ENCODE results near the gene PLD3. TPM values are rescaled to one million over a fixed set of nuclear protein-coding genes. Genes with fewer than 3 reads are reported as not detected.

The PLD3 gene
- total and polyA plus RNA-seq, 2 donors (not counting 1 experiment from before 2014, with no cell fraction given): 208 to 230 TPM

GRCh38 chr19:40413291-40413845, 64.9 kb downstream of the PLD3 start, which contains the start of gene PRX:
Gene PRX (minus strand): TSS chr19:40413378. CDS start chr19:40407932, 5,446 bp downstream.
- H3K4me3 ChIP-seq (replicated peaks in 1 of 4; ENCODE audit: control extremely low read depth in 1 of 4, insufficient read depth in 1 of 4, low read depth in 3 of 4, low read length in 4 of 4): no peak within 1 kb of the TSS
- H4K20me1 ChIP-seq (ENCODE audit: control insufficient read depth, extremely low read depth, insufficient read depth, low read length): no peaks in the 10 kb centered on the region
- no peak for TF ChIP-seq CTCF (conservative IDR thresholded peaks at IDR 0.05 in 1 of 2, IDR thresholded peaks at IDR 0.05 in 1 of 2; ENCODE audit: low read depth in 1 of 2, low read length in 2 of 2)
- TF ChIP-seq EZH2 (IDR thresholded peaks at IDR 0.05; ENCODE audit: low read length, missing control alignments): no peak
- H3K4me1 ChIP-seq (ENCODE audit: control insufficient read depth, extremely low read depth, insufficient read depth, low read length): peaks cover 6% of the 10 kb centered on the region
- no peaks in the 10 kb centered on the region for H3K27me3 ChIP-seq (ENCODE audit: control insufficient read depth, insufficient read depth, low read length)
- H3K36me3 ChIP-seq (ENCODE audit: control insufficient read depth, insufficient read depth, low read length): no peaks in the 10 kb centered on the region
- no peak within 1 kb of the TSS for H2AFZ ChIP-seq (ENCODE audit: low read length)
- no peaks in the 10 kb centered on the region for H3K9me3 ChIP-seq (ENCODE audit: control insufficient read depth, insufficient read depth, low read depth, low read length)
- no peak within 1 kb of the TSS for H3K27ac ChIP-seq (ENCODE audit: insufficient read depth, low read length)
- no peak within 1 kb of the TSS for H3K9ac ChIP-seq (ENCODE audit: insufficient read depth, low read length)
- no peak for DNase-seq (ENCODE audit: low read depth in 2 of 2)
- H3K79me2 ChIP-seq (ENCODE audit: control insufficient read depth, insufficient read depth, low read length): no peaks in the 10 kb centered on the region
- H3K4me2 ChIP-seq (ENCODE audit: extremely low read depth, insufficient read depth, low read length): no peak within 1 kb of the TSS

DNA sequence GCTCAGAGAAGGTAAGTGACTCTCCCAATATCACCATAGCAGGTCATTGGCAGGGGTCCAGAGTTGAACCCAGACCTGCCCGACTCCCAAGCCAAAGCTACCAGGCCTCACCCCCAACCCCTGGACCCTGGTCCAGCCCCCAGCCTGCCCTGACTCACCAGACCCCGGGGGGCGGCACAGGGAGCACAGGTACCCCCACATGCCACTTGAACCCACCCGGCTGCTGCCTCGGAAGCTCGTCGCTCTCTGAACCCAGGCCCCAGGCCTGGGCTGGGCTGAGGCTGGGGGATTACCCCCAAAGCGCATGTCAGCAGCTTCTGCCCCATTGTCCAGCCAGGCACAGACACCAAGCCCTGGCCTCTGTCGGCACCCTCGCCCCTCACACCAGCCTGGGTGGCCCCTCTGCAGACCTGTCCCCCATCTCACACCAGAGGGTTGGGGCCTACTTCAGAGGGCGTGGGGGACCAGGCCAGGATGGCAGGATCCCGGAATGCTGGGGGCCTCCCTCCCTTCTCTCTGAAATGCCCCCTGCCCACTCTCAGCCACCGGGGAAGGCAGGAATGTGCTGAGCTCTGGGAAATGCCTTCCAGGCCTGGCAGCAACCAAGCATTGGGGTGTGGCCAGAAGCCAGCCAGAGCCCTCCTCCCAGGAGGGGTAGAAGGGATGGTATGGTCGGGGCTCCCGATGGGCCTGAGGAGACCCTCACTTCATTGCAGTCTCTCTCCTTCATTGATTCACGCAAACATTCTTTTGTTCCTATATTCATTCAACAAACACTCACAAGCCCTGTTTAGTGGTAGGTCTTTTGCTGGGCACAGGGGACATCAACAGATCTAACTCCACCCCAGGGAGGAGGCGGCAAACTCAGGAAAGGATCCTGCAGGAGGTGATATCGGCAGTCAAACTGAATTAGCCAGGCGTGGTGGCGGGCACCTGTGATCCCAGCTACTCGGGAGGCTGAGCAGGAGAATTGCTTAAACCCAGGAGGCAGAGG, 66.3 kb downstream of the PLD3 start:
- H3K4me1 ChIP-seq (ENCODE audit: control insufficient read depth, extremely low read depth, insufficient read depth, low read length): peaks cover 6% of the 10 kb centered on the region
- H3K36me3 ChIP-seq (ENCODE audit: control insufficient read depth, insufficient read depth, low read length): no peaks in the 10 kb centered on the region
- no peaks in the 10 kb centered on the region for H3K79me2 ChIP-seq (ENCODE audit: control insufficient read depth, insufficient read depth, low read length)
- H3K4me2 ChIP-seq (ENCODE audit: extremely low read depth, insufficient read depth, low read length): no peak overlapping the region
- H4K20me1 ChIP-seq (ENCODE audit: control insufficient read depth, extremely low read depth, insufficient read depth, low read length): no peaks in the 10 kb centered on the region
- TF ChIP-seq EZH2 (IDR thresholded peaks at IDR 0.05; ENCODE audit: low read length, missing control alignments): no peak
- no peak for TF ChIP-seq CTCF (conservative IDR thresholded peaks at IDR 0.05 in 1 of 2, IDR thresholded peaks at IDR 0.05 in 1 of 2; ENCODE audit: low read depth in 1 of 2, low read length in 2 of 2)
- H3K9ac ChIP-seq (ENCODE audit: insufficient read depth, low read length): no peak overlapping the region
- no peak for DNase-seq (ENCODE audit: low read depth in 2 of 2)
- H3K27ac ChIP-seq (ENCODE audit: insufficient read depth, low read length): no peak overlapping the region
- no peaks in the 10 kb centered on the region for H3K9me3 ChIP-seq (ENCODE audit: control insufficient read depth, insufficient read depth, low read depth, low read length)
- no peak overlapping the region for H2AFZ ChIP-seq (ENCODE audit: low read length)
- H3K4me3 ChIP-seq (replicated peaks in 1 of 4; ENCODE audit: control extremely low read depth in 1 of 4, insufficient read depth in 1 of 4, low read depth in 3 of 4, low read length in 4 of 4): no peak overlapping the region
- H3K27me3 ChIP-seq (ENCODE audit: control insufficient read depth, insufficient read depth, low read length): no peaks in the 10 kb centered on the region

GRCh38 chr19:40415768-40416167, 67.3 kb downstream of the PLD3 start:
- Histone ChIP-seq H4K20me1 (ENCODE audit: control insufficient read depth, extremely low read depth, insufficient read depth, low read length) (no peaks in the 10 kb centered on the region), H3K27ac (ENCODE audit: insufficient read depth, low read length) (no peak overlapping the region), H3K27me3 (ENCODE audit: control insufficient read depth, insufficient read depth, low read length) (no peaks in the 10 kb centered on the region), H3K79me2 (ENCODE audit: control insufficient read depth, insufficient read depth, low read length) (no peaks in the 10 kb centered on the region), H3K36me3 (ENCODE audit: control insufficient read depth, insufficient read depth, low read length) (no peaks in the 10 kb centered on the region), H2AFZ (ENCODE audit: low read length) (no peak overlapping the region), H3K4me1 (ENCODE audit: control insufficient read depth, extremely low read depth, insufficient read depth, low read length) (peaks cover 6% of the 10 kb centered on the region), H3K9ac (ENCODE audit: insufficient read depth, low read length) (no peak overlapping the region), H3K9me3 (ENCODE audit: control insufficient read depth, insufficient read depth, low read depth, low read length) (no peaks in the 10 kb centered on the region), H3K4me2 (ENCODE audit: extremely low read depth, insufficient read depth, low read length) (no peak overlapping the region), H3K4me3 (replicated peaks in 1 of 4; ENCODE audit: control extremely low read depth in 1 of 4, insufficient read depth in 1 of 4, low read depth in 3 of 4, low read length in 4 of 4) (no peak overlapping the region)
- no peak for DNase-seq (ENCODE audit: low read depth in 2 of 2)
- TF ChIP-seq EZH2 (IDR thresholded peaks at IDR 0.05; ENCODE audit: low read length, missing control alignments): no peak
- no peak for TF ChIP-seq CTCF (conservative IDR thresholded peaks at IDR 0.05 in 1 of 2, IDR thresholded peaks at IDR 0.05 in 1 of 2; ENCODE audit: low read depth in 1 of 2, low read length in 2 of 2)

All from fibroblast of lung (primary cell).